HG03159 (cell line): ENCODE results near the gene TLK1.

Experiments
- ATAC-seq: cut with Tn5 transposase; IDR thresholded peaks from one replicate; pipeline ENCODE4 v1.9.1; 2021; ENCODE audit warnings: mild to moderate bottlenecking, moderate library complexity; ENCODE audit not compliant: unreplicated experiment

TLK1 gene

DNA sequence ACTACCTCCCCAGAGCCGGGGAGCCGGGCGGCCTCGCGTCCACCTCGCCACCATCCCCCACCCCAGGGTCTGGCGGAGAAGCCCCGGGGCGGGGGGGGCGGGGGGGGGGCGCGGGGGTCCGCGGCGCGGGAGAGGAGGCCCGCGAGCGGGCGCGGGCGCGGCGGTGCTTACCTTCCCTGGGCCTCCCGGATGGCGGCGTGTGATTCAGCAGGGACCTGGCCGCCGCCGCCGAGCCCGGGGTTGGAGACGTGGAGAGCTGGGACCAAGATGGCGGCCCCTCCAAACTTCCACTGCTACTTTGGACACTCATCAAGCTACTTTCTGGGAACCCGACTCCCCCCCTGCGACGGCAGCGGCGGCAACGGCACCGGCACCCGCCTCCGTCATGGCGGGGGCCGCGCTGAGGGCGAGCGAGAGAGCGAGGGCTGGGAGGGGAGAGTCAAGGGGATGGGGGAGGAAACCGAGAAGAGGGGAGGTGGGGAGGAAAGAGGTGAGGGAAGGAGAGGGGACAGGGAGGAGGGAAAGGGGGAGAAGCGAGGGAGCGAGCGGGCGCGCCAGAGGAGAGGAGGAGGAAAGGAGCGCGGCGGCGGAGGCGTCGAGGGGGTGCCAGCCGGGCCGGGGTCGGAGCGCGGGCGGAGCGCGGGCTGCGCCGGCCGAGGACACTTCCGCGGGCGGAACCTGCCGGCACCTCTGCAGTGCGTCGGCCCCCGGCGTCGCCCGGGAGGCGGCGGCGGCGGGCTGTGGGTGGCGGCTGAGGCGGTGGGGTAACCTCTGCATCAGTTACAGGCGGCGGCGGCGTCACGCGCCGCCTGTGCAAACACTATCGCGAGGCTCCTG is at the start of gene TLK1:
TSS of gene TLK1 (minus strand) at position 775 of the 837 bp plus-strand sequence. CDS start at position 310, 465 bp downstream.
- ATAC-seq, result peak; percentile 53

DNA sequence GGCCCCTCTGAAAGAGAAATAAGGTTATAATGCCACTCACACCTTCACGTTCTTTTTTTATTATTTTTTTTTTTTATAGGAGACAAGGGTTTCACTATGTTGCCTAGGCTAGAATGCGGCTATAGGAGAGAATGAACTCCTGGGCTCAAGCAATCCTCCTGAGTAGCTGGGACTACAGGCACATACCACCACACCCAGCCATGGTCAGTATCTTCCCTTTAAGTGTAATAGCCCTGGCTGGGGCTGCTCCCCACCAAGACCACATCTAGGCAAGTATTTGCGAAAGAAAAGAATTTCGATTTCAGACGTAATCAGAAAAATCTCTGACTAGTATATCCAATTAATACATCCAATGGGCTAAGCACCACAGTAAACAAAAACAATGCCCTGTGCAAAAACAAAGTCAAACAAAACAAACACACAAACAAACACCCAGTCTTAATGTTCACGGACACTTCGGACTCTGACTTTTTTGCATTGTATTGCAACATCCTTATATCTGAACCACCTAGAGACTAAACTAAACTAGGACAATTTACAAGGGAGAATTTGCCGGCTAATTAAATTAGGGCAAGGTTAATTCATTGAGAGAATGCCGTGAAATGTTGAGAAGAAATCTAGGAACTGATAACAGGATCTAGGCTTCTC is 49.6 kb upstream of the TLK1 start:
- ATAC-seq, result no peak

DNA sequence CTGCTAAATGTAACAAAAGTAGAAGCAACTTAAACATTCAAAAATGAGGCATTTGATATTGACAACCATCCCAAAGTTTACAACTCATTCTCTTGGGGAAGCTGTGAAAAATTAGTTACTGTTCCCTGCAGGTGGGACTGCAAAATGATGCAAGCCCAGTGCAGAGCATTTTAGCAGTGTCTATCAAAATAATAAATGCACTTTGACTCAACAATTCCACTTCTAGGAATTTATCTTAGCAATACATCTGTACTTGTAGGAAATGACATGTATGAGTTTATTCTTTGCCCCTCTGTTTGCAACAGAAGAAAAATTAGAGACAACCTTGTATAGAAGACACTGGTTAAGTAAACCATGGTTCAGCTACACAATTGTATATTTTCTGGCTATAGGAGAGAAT is 48.0 kb upstream of the TLK1 start:
- no peak for ATAC-seq

DNA sequence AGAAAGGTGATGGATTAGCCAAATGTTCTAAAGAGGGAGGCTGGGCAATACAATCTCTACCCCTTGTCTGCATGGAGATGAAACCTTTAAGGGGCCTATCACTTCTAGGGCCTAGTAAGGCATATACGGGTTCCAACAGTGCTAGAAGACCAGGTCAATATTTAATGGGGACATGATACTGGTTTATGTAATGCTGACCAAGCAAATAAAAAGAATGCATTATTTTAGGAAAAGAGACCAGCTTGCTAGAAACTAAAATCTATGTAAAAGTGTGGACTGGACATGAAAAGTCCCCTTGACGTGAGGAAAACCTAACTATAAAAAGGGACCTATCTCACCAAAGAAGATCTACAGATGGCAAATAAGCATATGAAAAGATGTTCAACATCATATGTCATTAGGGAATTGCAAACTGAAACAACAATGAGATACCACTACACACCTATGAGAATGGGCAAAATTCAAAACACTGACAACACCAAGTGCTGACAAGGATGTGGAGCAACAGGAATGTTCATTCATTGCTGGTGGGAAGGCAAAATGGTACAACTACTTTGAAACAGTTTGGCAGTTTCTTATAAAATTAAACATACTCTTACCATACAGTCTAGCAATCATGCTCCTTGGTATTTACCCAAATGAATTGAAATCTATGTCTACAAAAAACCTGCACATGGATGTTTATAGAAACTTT is 45.9 kb upstream of the TLK1 start:
- ATAC-seq, result no peak

DNA sequence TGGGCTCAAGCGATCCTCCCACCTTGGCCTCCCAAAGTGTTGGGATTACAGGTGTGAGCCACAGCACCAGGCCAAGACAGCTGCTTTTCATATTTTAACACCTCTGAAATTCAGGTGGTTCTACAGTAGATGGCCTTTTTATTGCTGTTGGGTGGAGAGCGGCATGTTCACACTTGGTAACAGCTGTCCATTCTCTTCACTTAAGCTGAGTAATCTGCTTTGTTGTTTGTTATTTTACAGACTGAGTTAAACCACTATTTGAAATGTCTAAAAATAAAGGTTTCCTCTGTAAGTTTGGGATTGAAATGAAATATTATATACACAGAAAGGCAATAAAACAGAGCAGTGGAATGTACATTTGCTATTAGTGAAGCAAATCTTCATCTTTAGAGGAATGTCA is 44.9 kb upstream of the TLK1 start:
- no peak for ATAC-seq

DNA sequence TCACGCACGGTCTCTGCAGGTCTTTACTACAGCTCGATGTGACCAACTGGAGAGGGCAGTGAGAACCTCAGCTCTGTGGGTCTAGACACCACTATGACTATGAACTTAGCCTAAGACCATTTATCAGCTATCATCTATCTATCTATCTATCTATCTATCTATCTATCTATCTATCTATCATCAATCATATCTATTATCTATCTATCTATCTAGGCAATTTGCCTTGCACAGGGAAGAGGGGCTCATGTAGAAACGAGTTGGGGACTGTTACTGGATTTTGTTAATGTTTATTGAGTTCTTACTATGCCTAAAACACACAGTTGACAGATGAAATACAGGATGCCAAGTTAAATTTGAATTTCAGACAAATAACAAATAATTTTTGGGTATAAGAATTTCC is 41.1 kb upstream of the TLK1 start:
- ATAC-seq, result no peak

DNA sequence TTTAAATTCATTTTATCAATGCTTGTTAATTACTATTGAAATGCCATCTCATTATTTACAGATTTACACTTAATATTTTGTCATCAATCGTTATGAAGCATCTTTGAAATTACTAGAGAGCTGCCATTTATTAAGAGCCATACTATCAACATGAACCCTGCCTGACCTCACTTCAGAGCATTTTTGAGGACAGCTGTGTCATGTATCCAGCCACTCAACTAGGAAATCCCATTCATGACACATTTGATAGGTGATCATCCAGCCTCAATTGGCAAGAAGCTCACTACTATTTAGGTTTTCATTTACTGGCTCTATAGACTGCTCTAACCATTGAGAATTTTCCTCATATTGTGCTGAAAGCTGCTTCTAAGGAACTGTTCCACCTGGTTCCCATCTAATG is 40.6 kb upstream of the TLK1 start:
- ATAC-seq, result no peak

DNA sequence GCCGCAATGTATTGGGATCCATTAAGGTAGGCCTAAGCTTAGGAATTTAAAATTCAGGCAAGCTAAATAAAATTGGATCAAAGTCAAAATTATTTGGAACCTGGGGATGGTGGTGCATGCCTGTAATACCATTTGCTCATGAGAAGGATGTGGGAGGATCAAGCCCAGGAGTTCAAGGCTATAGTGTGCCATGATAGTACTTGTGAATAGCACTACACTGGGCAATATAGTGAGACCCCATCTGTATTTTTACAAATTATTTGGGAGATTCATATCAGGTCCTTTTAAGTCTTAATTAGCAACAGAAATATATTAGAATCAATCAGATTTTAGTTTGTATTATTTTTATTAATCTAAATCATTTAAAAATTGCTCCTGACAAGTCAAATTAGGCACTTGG is 39.8 kb upstream of the TLK1 start:
- ATAC-seq, result no peak

DNA sequence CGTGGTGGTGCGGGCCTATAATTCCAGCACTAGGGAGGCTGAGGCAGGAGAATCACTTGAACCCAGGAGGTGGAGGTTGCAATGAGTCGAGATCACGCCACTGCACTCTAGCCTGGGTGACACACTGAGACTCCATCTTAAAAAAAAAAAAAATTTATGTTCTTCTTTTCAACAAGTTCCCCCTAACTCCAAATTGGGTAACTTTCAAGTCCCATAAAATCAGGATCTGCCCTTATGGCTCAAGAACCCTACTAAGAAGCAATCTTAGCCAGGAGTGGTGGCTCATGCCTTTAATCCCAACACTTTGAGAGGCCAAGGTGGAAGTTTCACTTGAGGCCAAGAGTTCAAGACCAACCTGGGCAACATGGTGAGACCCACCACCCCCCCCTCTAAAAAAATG is 30.3 kb upstream of the TLK1 start:
- ATAC-seq, result no peak

DNA sequence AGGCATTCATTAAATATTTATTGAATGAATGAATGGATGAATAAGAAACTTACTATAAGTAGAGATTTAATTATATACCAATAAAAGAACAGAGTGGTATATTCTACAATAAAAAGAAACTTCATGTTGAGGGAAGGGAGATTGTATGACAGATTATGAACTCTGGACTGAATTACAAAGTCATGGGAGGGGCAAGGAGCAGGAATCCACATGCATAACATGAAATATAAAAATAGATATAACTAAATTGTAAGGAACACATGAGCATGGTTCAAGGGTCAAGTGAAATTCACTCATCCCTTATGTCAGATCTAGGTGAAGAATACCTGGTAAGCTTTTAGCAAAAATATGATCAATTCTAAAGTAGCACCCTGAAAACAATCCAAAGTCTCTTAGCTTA is 27.1 kb upstream of the TLK1 start:
- ATAC-seq, result no peak

DNA sequence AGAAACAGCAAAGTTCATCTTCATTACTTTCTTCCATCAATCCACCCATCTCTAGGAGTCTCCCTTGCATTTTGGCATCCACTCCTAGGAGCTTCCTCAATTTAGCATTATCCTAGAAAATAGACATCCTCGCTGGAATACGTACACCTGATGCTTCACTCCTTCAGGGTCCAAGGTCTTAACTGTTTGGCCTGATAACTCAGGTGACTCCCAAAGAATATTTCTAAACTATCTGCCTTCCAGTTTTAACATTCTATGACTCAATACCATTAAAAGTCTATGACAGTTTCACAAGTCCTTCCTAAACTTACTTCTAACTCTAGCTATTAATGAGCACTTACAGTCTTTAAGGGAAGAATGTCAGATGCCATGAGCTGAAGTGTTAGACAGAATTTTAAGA is 26.5 kb upstream of the TLK1 start:
- no peak for ATAC-seq

DNA sequence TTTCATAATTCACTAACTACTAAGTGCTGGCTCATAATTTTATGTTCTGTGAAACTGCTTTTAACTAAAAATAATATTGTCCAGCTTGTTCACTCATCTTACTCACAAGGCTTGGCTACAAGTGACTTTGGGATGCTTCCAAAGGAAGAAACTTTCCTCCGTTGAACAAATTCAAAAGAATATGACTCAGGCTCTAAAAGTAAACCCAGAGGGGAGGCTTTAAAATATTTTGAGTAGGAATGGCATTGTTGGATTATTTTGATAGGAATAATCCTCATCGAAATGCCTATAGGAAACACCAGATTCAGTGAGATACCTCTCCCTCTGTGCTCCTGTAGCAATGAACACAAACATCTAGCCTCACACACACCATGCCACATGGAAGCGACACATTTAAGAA is 25.2 kb upstream of the TLK1 start:
- no peak for ATAC-seq

DNA sequence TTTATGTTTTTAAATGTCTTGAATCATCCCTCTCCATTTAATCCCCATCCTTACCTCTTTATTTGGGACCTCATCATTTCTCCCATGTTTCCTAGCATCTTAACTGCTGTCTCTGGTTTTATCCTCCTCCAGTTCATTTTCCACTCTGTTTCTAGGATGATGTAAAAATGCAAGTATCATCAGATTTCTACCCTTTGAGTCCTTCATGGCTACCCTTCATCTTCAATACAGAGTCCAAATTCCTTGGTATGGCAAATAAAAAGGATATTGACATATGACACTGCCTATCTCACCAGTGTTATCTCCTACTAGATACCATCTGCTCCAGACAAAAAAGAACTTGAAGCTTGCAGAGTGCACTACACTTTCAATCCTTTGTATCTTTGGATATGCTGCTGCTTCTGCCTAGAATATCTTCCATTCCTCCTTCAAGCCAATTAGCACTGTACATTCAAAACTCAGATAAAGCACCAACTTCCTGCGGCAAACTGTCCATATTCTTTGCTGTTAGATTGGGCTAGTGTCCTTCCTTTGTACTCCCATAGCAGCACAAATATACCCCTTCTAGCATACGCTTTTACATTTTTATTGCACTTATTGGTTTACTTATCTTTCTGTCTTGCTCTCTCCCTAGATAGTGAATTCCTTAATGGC is 24.6 kb upstream of the TLK1 start:
- no peak for ATAC-seq

DNA sequence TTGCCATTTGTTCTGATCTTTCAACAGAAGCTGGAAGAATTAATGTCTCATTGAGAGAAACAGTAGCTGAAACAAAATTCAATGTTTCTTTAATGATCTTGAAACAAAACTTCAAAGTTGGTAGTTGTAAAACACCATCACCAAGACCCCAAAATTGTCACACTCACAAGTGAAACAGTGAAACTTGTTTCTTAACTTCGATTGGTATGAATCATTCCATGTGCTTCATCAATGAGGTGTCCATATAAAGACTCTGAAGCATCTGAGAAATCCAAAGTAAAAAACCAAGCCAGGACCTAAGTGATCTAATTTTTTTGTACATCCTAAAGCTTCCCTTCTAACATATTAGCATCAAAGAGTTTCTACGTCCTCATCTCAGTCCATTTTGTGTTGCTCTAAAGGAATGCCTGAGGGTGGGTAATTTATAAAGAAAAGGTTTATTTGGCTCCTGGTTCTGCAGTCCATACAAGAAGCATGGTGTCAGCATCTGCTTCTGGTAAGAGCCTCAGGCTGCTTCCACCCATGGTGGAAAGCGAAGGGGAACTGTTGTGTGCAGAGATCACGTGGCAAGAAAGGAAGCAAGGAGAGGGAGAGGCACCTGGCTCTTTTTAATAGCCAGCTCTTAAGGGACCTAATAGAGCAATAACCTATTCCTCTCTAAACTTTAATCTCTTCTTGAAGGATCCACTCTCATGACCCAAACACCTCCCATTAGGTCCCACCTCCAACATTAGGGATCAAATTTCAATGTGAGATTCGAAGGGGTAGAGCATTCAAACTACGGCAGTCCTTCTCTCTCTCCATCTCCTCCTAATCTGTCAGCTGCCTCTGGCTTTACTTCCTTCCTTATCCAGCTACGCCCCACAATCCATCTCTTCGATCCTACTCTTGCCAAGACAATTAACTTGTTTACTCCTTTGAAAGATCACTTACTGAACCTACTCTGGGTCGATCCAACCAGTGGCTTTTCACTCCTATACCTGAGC is 20.7 kb upstream of the TLK1 start:
- no peak for ATAC-seq

DNA sequence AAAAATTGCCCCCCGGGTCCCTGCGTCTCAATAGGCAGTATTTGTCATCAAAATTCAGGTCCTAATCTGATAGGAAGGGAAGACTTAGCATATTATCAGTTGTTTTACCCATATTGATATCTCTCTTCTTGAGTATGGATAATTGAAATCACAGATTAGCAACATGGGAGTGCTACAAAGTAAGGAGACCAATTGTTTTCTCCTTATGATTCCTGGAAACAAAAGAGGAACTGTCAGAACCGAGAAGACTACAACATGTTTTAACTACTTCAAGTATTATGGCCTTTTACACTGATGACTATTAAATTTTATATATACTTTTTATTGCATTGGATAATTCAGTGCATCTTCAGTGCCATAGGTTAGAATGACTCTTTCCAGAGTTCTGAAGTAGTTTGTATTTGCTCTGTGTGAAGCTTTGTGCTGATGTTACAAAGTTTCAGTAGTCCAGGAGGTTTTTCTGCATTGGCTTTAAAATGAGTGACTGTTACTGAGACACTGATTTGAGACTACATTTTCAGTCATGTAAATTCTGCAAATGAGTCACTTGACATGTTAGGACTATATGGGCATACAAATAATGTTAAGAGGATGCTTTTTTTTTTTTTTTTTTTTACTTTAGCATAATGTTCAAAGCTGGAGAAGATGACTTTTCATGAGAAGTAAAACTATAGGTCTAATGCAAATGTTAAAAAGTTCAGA is 19.7 kb upstream of the TLK1 start:
- ATAC-seq, result no peak

DNA sequence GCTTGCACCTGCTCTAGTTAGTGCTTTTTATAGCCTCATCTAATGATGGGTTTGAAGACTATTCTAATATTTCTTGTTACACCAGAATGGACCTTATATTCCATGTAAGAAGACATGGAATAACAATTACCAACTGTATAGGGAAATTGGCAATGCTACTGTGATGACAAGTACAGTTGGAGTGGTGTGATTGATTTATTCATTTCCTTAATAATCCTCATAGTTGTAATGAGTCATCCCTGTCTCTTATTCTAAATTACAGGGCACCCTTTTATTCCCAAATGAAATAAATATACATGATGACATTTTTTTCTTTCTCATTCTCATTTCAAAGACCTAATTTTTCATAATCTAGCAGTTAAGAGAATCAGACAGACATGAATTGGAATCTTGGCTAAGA is 18.3 kb upstream of the TLK1 start:
- no peak for ATAC-seq

DNA sequence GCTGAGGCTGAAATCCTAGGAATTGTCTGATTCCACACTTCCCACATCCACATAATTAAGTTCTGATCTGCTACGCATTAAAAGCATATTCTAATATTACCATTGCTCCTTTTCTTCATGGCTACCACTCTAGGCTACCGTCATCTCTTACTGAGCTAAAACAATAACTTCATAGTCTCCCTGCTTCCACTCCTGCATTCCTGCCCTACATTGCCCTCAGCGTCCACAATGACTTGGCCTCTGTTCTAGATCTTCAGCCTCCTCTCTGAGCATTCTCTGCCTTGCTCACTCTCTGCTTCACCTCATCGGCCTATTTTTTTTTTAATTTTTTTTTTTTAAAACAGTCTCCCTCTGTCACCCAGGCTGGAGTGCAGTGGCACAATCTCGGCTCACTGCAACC is 15.8 kb upstream of the TLK1 start:
- ATAC-seq, result no peak

DNA sequence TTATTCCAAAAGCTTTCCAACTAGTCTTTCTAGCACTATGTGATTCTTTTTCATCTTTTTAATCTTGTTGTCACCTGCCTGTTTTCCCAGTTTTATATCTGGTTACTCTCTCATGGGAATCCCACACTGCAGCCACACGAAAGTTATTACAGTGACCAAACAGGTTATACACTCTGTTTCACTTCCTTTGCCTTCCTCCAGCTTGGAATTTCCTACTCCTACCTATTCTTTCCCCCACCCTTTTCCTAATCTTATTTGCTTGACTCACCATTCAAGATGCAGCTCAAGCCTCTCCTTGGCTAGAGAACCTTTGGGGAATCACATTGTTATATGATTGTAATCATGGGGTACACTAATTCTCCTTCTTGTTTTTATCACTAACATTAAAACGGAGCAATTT is 13.4 kb upstream of the TLK1 start:
- no peak for ATAC-seq

DNA sequence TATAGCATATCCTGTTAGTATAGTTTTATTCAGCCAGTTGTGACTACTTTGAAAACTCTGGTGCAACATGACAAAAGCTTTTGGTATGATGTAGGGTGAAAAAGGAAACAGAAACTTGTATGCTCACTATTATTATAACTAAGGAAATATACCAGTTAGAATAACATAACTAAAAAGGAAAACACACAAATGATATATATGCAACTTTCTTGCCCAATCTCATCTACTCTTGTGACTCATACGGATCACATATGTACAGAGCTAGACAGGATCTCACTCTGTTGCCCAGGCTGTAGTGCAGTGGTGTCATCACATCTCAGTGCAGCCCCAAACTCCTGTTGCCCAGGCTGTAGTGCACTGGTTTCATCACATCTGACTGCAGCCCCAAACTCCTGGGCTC is 12.4 kb upstream of the TLK1 start:
- ATAC-seq, result no peak

DNA sequence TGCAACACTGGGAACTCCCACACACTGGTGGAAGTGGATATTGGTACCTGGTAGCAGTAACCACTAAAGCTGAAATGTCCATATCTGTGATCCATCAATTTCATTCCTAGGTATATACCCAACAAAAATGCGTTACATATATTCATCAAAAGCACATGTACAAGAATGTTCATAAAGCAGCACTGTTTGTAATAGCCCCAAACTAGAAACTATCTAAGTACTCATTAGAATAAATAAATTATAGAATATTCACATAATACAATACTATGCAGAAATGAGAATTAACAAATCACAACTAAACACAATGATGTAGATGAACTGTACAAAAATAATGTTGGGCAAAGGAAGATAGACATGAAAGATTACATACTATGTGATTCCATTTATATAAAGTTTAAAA is 11.1 kb upstream of the TLK1 start:
- no peak for ATAC-seq
